Kidney epithelial cell (primary cell): Measurements from ENCODE around the gene PPCDC. TPM values are rescaled to one million over a fixed set of nuclear protein-coding genes. Genes with fewer than 3 reads are reported as not detected.

Experiments
- DNase-seq: peaks from one replicate; pipeline ENCODE4 v3.0.0-alpha.2; 2010; ENCODE audit warnings: low read depth
- H3K27me3 ChIP-seq: 2 replicates; pipeline ENCODE4 v1.6.0; 2011; ENCODE audit warnings: low read length; ENCODE audit not compliant: control insufficient read depth, insufficient read depth
- H3K36me3 ChIP-seq: 2 replicates; pipeline ENCODE4 v1.5.1; 2011; ENCODE audit warnings: low read length; ENCODE audit not compliant: control insufficient read depth, insufficient read depth
- H3K4me3 ChIP-seq: 2 replicates; pipeline ENCODE4 v1.5.1; 2011; ENCODE audit warnings: low read depth, mild to moderate bottlenecking, control low read depth, low read length
- total RNA-seq: library from RNA; depleted of rRNA; stranded (reverse); fragments of >200 nt; gene quantifications from 2 replicates; pipeline ENCODE4 v1.2.3, GENCODE V29; 2015
- TF ChIP-seq, protein P1 (sequence below): IDR thresholded peaks from 2 replicates; pipeline ENCODE4 v1.5.1; 2011; ENCODE audit warnings: mild to moderate bottlenecking, moderate library complexity, low read length, control low read depth, inconsistent platforms; ENCODE audit not compliant: insufficient read depth, poor library complexity, severe bottlenecking

Gene PPCDC
- total RNA-seq, 1 donor from 2014 or later = 25.9 TPM

DNA sequence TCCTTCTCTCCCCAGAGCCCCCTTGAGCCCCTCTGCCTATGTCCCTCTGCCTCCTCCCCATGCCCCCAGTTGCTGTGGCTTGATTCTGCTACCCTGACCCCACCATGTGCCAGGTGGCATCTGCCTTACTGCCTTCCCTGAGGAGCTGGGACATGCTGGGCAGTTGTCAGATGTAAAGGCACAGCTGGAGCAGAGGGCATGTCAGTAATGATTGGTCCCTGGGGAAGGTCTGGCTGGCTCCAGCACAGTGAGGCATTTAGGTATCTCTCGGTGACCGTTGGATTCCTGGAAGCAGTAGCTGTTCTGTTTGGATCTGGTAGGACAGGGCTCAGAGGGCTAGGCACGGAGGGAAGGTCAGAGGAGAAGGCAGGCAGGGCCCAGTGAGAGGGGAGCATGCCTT, 3.5 kb upstream of the PPCDC start:
- no peak for DNase-seq
- TF ChIP-seq, protein P1, sequence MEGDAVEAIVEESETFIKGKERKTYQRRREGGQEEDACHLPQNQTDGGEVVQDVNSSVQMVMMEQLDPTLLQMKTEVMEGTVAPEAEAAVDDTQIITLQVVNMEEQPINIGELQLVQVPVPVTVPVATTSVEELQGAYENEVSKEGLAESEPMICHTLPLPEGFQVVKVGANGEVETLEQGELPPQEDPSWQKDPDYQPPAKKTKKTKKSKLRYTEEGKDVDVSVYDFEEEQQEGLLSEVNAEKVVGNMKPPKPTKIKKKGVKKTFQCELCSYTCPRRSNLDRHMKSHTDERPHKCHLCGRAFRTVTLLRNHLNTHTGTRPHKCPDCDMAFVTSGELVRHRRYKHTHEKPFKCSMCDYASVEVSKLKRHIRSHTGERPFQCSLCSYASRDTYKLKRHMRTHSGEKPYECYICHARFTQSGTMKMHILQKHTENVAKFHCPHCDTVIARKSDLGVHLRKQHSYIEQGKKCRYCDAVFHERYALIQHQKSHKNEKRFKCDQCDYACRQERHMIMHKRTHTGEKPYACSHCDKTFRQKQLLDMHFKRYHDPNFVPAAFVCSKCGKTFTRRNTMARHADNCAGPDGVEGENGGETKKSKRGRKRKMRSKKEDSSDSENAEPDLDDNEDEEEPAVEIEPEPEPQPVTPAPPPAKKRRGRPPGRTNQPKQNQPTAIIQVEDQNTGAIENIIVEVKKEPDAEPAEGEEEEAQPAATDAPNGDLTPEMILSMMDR = no peak

DNA sequence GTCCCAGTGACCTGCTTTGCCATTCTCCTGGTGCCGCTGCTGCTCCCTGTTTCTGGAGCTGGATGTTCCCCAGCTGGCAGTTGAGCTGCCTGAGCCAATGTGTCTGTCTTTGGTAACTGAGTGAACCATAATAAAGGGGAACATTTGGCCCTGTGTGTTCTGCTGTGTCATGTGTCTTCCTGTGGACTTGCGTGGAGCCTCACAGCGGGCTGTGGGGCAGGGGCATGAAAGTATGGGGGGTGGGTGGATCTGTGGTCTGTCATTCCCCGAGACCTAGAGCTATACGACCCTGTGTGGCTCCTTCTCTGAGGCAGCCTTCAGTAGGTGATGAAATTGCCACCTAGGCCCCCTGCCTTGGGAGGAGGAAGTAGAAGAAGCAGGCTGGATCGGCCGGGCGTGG, 2.0 kb upstream of the PPCDC start:
- no peak for DNase-seq
- no peaks in the 10 kb centered on the region for H3K27me3 ChIP-seq
- H3K4me3 ChIP-seq = no peak overlapping the region
- TF ChIP-seq, protein P1 = no peak
- no peaks in the 10 kb centered on the region for H3K36me3 ChIP-seq

More for the DNA sequence above, 3.5 kb upstream of the PPCDC start:
- Histone ChIP-seq H3K36me3 (no peaks in the 10 kb centered on the region), H3K27me3 (no peaks in the 10 kb centered on the region), H3K4me3 (no peak overlapping the region)

DNA sequence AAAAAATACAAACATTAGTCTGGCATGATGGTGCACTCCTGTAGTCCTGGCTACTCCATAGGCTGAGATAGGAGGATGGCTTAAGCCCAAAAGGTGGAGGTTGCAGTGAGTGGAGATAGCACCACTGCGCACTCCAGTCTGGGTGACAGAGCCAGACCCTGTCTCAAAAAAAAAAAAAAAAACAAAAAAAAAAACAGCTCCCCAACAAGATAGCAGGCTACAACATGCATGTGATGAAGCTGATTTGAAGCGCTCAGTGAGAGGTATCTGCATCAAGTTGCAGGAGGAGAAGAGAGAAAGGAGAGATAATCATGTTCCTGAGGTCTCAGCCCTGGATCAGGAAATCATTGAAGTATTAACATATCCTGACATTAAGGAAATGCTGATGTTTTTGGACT, 608 bp upstream of the PPCDC start:
- H3K4me3 ChIP-seq = no peak overlapping the region
- H3K27me3 ChIP-seq = no peaks in the 10 kb centered on the region
- DNase-seq = no peak
- H3K36me3 ChIP-seq = no peaks in the 10 kb centered on the region
- TF ChIP-seq, protein P1 = no peak

DNA sequence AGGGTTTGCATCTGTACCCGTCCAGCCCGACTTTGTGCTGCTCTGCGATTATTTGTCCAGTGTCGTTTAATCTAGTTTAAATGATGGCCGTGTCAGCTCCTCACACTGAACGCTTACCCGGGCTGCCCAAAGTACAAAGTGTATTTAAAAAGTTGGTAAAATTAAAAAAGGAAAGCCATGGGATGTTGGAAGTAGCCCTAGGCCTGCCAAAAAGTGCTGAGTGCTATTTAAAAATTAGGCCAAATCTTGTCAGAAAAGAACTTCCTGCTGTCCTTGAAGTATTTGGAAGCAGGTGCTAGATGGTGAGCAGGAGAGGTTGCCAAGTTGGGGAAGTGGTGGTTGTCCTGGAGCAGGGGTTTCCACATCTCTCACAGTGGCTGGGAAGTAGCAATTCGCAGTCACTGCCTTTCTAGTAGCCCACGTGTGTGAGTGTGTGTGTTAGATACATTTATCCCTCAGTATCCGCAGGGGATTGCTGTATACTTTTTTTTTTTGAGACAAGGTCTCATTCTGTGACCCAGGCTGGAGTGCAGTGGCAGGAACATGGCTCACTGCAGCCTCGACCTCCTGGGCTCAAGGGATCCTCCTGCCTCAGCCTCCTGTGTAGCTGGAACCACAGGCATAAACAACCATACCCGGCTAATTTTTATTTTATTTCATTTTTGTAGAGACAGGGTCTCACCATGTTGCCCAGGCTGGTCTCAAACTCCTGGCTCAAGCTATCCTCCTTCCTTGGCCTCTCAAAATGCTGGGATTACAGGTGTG, 664 bp downstream of the PPCDC start:
- DNase-seq = no peak
- Histone ChIP-seq H3K36me3 (no peaks in the 10 kb centered on the region), H3K4me3 (peak overlapping the region; percentile 89), H3K27me3 (no peaks in the 10 kb centered on the region)
- TF ChIP-seq, protein P1 = no peak

DNA sequence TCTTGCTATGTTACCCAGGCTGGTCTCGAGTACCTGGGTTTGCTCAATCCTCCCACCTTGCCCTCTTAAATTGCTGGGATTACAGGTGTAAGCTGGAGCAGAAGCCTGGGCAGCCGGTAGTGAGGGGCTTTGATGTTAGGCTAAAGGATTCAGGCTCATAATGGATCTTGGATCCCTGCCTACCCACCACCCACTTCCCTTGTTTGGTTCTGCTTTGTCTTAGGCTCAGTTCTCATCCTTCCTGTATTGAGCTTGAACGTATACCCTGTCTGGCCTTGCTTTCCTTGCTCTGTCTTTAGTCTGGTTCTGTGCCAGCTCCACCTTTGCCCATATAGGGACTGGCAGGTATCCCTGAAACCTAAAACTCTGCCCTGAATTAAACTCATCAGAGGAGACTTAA, 1.7 kb downstream of the PPCDC start:
- Histone ChIP-seq H3K36me3 (no peaks in the 10 kb centered on the region), H3K4me3 (no peak overlapping the region), H3K27me3 (no peaks in the 10 kb centered on the region)
- no peak for DNase-seq
- TF ChIP-seq, protein P1 = no peak

DNA sequence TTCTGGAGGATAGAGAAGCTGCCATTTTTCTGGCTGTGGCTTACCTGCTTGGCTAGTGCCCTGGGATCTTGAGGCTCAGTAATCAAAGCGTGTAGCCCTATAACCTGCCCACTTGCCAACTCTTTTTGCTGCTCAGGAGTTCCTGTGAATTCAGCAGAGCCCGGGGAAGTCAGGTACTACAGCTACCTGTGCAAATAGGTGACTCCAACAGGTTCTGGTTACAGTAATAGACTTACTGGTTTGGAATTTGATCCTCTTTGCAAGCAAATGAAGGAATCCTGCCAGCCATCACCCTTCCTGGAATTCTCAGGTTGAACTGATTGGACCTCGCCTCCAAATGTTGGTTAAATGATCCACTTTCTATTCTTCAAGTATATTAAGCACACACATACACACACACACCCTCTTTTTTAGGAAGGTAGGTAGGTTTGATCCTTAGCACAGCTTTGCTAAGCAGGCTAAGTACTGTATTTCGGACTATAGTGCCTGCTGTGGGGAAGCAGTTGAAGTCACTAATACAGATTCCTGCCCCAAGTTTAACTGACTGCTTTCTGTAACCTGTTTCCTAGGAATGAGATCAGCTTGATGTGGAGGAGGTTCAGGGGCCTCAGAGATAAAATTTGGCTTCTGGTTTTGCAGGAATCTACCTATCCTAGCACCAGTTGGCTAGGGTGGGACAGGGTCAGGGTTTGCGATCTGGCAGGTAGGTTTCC, 2.3 kb downstream of the PPCDC start:
- TF ChIP-seq, protein P1 = no peak
- H3K36me3 ChIP-seq = no peaks in the 10 kb centered on the region
- H3K27me3 ChIP-seq = no peaks in the 10 kb centered on the region
- H3K4me3 ChIP-seq = no peak overlapping the region
- no peak for DNase-seq
